Heart right ventricle (tissue), 16 donors: ENCODE measurements around the gene GOLGA6L2. TPM values are rescaled to one million over a fixed set of nuclear protein-coding genes. Genes with fewer than 3 reads are reported as not detected.

Experiments
- ATAC-seq, 8 donors: fragments of 200-7000 bp; cut with Tn5 transposase; one replicate each; pipeline ENCODE4 v1.9.1; 2020; ENCODE audit warnings: mild to moderate bottlenecking in 8 of 8, moderate library complexity in 8 of 8, moderate number of reproducible peaks in 1 of 8
- DNase-seq, 2 donors: peaks; one replicate each; pipeline ENCODE4 v3.0.0-alpha.2; 2020
- H3K27ac ChIP-seq, 10 donors: fragments of 200-600 bp; sonication (generic) in 2 of 10; one replicate each; pipeline versions ENCODE4 v1.5.0 to v1.8.0; 2020 to 2022; ENCODE audit warnings: mild to moderate bottlenecking in 3 of 10
- H3K27me3 ChIP-seq, 7 donors: fragments of 200-600 bp; one replicate each; pipeline ENCODE4 v1.8.0; 2021 to 2022; ENCODE audit warnings: mild to moderate bottlenecking in 2 of 7
- H3K36me3 ChIP-seq, 9 donors: fragments of 200-600 bp; sonication (generic) in 1 of 9; one replicate each; pipeline versions ENCODE4 v1.5.0 to v1.8.0; 2020 to 2022; ENCODE audit warnings: mild to moderate bottlenecking in 2 of 9
- H3K4me1 ChIP-seq, 9 donors: fragments of 200-600 bp; sonication (generic) in 1 of 9; one replicate each; pipeline versions ENCODE4 v1.5.0 to v1.8.0; 2020 to 2022; ENCODE audit warnings: mild to moderate bottlenecking in 4 of 9
- H3K4me3 ChIP-seq, 10 donors: fragments of 200-600 bp; sonication (generic) in 2 of 10; one replicate each; pipeline versions ENCODE4 v1.5.0 to v1.8.0; 2020 to 2022; ENCODE audit warnings: mild to moderate bottlenecking in 7 of 10, moderate library complexity in 2 of 10
- H3K9me3 ChIP-seq, 11 donors: fragments of 200-600 bp in 10 of 11; sonication (generic) in 2 of 11; one replicate each; pipeline versions ENCODE4 v1.5.0 to v1.8.0; 2013 to 2022; ENCODE audit warnings: mild to moderate bottlenecking in 2 of 11, control low read depth in 1 of 11, moderate library complexity in 1 of 11
- CTCF ChIP-seq, 9 donors: fragments of 200-600 bp; sonication (generic) in 2 of 9; IDR thresholded peaks; one replicate each; pipeline versions ENCODE4 v1.5.0 to v1.8.0; 2021 to 2022; ENCODE audit warnings: antibody characterized with exemption in 9 of 9, mild to moderate bottlenecking in 5 of 9, moderate library complexity in 1 of 9
- WGBS, 2 donors: extraction: QIAGEN DNeasy Blood & Tissue Kit; methylation state at CpG; one replicate each; pipeline ENCODE4 v1.1.7; 2013; ENCODE audit warnings: inconsistent platforms in 1 of 2; 5-methylcytosine and 5-hydroxymethylcytosine counted together
- intact Hi-C, 10 donors: fragments of 100-400 bp; cut with DNase I; formaldehyde crosslinking; loops; one replicate each; pipeline versions ENCODE4 v1.11.1 to v1.14.2; 2022
- polyA plus RNA-seq, 2 donors: library from polyadenylated mRNA; stranded (reverse); fragments of 200-250 nt; gene quantifications; one replicate each; pipeline ENCODE4 v1.2.3, GENCODE V29; 2013
- total RNA-seq, 10 donors: library from RNA; stranded (reverse); fragmentation: NEBNext Ultra II Directional in 3 of 10; extraction: Animal tissue kit (Norgen Biotek cat#: 25700) in 3 of 10; gene quantifications; one replicate each; pipeline versions ENCODE4 v1.2.1 to v1.2.4, GENCODE V29; 2021 to 2023
- donor health status: Arrhythmogenic right ventricular cardiomyopathy.
- donor health status: ischemic (EF 13 %, LVEDD 7.1; RV severe dilation, severe dysfunction).
- donor health status: healthy with polysubstance abuse.
- donor health status: DM: no; HTN: yes; CAD: no.
- donor health status: DM: no; HTN: no; CAD: no.
- donor health status: ischemic (EF 25% LVEDD 6.9; RV normal size, moderate dysfunction).
- donor health status: ischemic (EF 25% LVEDD 5.7; RV mildly dilated, moderate dysfunction).
- donor health status: healthy.
- donor health status: DM: yes; HTN: yes; CAD: no.
- donor health status: Ischemic cardiomyopathy.
- donor health status: ischemic (EF 35%, LVEDD 5.7; RV mildly dilated, moderate dysfunction).
- donor health status: nonischemic (EF 11% LVEDD 7.7; RV severe dilation, severe dysfunction).
- donor health status: DM: yes; HTN: yes; CAD: no.
- donor health status: PGD.
- donor health status: ischemic (EF 29% LVEDD 5.4; RV normal size, mild dysfunction).
- donor health status: nonischemic (EF 23%, LVEDD 6.1; RV moderate dilation, normal function).

GOLGA6L2 gene
- total and polyA plus RNA-seq, 12 donors, result 0.09 TPM; not detected in 11

DNA sequence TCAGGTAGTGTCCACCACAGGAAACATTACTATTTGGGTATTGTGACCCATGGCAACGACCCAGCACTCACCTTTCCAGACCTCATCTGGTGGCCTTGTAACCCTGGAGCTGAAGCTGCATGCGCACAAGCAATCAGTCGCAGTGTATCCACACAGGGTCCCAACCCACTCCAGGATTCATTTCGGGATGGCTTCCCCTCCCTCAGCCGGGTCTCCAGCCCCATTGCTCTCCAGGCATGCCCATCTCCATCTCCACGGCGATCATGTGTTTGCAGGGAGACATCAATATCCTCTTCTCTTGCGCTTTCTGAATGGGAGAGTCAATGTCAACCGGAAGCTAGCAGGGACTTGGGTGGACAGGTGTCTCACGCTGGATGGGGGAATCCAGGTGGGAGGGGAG, 35.2 kb downstream of the GOLGA6L2 start:
- WGBS, 2 donors, result 80 to 84% methylated on average over 10 of the region's 10 CpGs
- TF ChIP-seq CTCF (IDR thresholded peaks at IDR 0.05), result no peak
- H3K4me3 ChIP-seq, result no peak overlapping the region
- no peaks in the 10 kb centered on the region for H3K4me1 ChIP-seq
- H3K27me3 ChIP-seq, result no peaks in the 10 kb centered on the region
- ATAC-seq (no peak), DNase-seq (no peak)
- H3K27ac ChIP-seq, result no peak overlapping the region
- peaks cover 0 to 4% (median 0%) of the 10 kb centered on the region in 11 donors for H3K9me3 ChIP-seq
- no peaks in the 10 kb centered on the region for H3K36me3 ChIP-seq
- intact Hi-C loops, result no loop called here

GRCh38 chr15:23403550-23403949, 43.5 kb downstream of the GOLGA6L2 start:
- Histone ChIP-seq H3K27ac (peak overlapping the region in 9 of 10 donors; percentile 30 to 86 (median 77)), H3K27me3 (no peaks in the 10 kb centered on the region), H3K9me3 (peaks cover 0 to 10% (median 0%) of the 10 kb centered on the region in 11 donors), H3K4me1 (peaks cover 0 to 23% (median 4%) of the 10 kb centered on the region in 9 donors), H3K4me3 (no peak overlapping the region), H3K36me3 (no peaks in the 10 kb centered on the region)
- TF ChIP-seq CTCF (IDR thresholded peaks at IDR 0.05), result no peak
- intact Hi-C loops, result no loop called here
- ATAC-seq (peak; percentile 76 to 97 (median 92)), DNase-seq (peak; percentile 25 to 34)
- 33 to 37% methylated on average over 4 of the region's 4 CpGs for WGBS, 2 donors

DNA sequence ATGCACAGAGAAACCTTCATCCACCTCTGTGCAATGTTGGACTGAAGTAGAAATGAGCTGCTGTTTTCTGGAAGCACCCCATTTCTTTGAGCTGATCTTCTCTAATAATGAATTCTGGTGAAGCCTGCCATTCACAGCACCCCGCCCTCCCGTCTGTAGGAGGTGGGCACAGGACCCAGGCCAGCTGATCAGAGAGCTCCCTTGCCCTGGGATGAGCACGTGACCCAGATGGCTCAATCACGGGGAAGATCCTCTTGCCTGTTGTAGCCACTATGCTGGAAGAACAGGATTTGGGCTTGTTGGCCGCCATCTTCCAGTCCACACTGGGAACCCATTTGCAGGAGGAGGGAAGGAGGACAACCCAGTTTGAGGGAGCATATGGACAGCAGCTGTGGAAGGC, 44.5 kb downstream of the GOLGA6L2 start:
- intact Hi-C loops, result no loop called here
- DNase-seq (no peak), ATAC-seq (no peak)
- no peak for TF ChIP-seq CTCF (IDR thresholded peaks at IDR 0.05)
- 66 to 75% methylated on average over 5 of the region's 5 CpGs for WGBS, 2 donors
- H3K4me3 ChIP-seq, result no peak overlapping the region
- peaks cover 0 to 10% (median 0%) of the 10 kb centered on the region in 11 donors for H3K9me3 ChIP-seq
- peaks cover 0 to 29% (median 4%) of the 10 kb centered on the region in 9 donors for H3K4me1 ChIP-seq
- H3K27ac ChIP-seq, result peak overlapping the region in 8 of 10 donors; percentile 30 to 86 (median 76)
- no peaks in the 10 kb centered on the region for H3K36me3 ChIP-seq
- no peaks in the 10 kb centered on the region for H3K27me3 ChIP-seq

GRCh38 chr15:23402140-23402539, 44.9 kb downstream of the GOLGA6L2 start:
- no peak overlapping the region for H3K4me3 ChIP-seq
- no peaks in the 10 kb centered on the region for H3K36me3 ChIP-seq
- intact Hi-C loops, result no loop called here
- DNase-seq, result no peak
- H3K9me3 ChIP-seq, result peaks cover 0 to 10% (median 0%) of the 10 kb centered on the region in 11 donors
- no peaks in the 10 kb centered on the region for H3K27me3 ChIP-seq
- TF ChIP-seq CTCF (IDR thresholded peaks at IDR 0.05), result no peak
- H3K27ac ChIP-seq, result peak overlapping the region in 8 of 10 donors; percentile 2 to 86 (median 76)
- ATAC-seq, result no peak
- 77 to 79% methylated on average over 2 of the region's 2 CpGs for whole genome bisulfite sequencing, 2 donors
- H3K4me1 ChIP-seq, result peaks cover 0 to 32% (median 4%) of the 10 kb centered on the region in 9 donors
